DMS53 treated with DMSO at 0.1 percent for 48 hours (cell line): Measurements from ENCODE around the gene CFAP221.
A peak's percentile ranks its signal among the peaks of the same experiment; 100 is the strongest.

Experiments
- DNase-seq: peaks from one replicate; lab custom pipeline; 2025; ENCODE audit not compliant: unreplicated experiment; lab: John Stamatoyannopoulos, UW

Gene CFAP221

DNA sequence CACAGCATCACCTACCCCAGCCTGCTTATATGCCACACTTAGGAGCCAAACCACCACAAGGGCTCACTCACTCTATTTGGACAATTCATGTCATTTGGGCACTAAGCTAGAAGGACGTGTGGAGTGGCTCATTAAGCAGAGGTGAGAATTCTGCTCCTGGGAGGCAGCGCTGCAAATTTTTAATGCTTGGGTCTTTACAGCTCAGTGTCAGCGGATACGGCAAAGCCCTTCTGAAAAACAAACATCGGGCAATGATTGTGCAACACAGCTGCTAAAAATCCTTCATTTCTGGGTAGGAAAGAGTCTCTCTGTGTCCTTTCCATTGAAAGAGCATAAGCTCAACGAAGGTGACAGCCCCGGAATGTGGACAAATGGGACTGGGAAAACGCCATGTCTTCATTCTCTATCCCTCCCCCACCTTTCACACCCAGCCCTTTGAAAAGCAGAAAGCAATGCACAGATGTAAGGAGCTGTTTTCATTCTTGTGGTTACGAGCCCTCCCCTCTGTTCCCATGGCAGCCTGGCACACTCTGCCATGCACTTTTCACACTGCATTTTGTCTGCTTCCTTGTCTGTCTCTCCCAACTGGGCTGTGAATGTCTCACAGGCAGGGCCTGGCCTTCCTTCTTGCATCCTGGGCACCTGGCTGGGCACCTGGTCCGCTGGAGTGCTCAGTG, 150.7 kb downstream of the CFAP221 start:
- DNase-seq = peak; percentile 17

DNA sequence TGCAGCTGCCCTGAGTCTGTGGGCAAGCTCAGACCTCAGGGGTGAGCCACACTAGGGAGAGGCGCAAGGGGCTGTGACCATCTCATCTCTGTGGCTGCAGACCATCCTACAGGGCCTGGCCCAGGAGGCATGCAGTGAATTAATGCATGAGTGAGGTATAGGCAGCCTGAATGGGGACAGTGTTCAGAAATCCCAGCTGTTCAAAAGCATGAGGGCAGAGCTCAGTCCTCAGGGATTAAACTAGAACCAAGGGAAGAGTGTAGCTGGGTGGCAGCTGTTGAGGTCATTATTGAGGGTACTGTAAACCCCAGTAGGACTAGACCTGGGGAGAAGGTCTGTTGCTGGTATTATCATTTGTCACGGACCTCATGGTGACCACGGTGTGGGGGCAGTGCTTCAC, 151.8 kb downstream of the CFAP221 start:
- no peak for DNase-seq

DNA sequence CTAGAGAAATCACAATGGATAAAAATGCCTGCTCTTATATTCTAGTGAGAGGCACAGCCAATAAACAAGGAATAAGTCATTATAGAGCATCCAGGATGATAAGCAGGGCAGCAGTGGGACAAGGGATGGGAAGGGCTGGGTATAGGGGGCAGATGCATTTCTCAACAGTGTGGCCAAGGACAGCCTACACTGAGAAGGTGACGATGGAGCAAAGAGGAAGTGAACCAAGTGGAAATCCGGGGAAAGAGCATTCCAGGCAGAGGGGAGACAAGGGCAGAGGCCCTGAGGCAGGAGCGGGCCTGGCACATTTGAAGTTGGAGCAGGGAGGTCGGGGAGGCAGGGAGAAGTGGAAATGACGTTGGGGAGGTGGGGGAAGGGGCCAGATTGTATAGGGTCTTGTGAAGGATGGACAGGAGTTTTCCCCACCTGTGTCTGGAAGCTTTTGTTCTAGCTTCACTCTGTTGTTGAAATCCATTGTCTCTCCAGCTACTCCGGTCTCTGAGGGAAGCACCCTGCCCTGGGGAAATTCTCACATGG, 152.3 kb downstream of the CFAP221 start:
- DNase-seq = no peak

DNA sequence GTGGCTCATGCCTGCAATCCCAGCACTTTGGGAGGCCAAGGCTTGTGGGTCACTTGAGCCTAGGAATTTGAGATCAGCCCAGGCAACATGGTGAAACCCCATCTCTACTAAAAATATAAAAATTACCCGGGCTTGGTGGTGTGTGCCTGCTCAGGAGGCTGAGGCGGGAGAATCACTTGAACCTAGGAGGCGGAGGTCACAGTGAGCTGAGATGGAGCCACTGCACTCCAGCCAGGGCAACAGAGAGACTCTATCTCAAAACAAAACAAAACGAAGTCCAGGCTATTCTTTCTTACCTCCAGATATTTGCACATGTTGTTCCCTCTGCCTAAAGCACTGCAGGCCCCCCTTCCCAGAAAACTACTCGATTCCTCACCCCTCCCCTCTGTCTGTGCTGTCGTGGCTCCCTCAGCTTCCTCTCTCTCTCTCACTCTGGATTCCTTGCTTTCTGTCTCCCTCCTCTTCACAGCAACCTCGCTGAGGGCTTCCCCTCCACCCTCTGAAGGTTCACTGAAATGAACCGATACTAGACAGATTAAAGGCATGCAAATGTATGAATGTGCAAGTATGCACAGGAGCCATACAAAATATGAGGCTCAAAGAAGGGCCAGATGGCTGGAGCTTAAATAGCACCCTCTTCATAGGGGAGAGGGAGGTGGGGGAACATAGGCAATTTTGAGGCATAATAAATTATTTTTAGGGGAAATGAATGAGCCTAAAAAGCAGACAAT, 153.2 kb downstream of the CFAP221 start:
- no peak for DNase-seq

DNA sequence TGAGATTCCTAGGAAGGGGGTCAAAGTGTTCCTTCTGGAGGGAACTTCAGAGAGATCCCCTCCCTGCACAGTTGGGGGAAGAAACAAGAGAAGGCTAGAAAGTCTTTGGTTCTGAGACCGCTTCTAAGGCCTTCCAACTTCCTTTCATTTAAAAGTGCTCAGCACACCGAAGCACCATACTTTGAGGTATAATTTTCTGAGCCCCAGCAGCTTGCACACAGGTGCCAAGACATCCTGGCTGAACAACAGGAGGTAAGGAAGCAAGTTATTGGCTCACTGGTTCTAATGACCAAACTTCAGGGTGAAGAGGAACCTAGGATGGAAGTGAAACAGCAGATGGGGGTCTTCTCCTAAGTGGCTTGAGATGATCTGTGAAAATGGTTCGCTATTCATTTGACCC, 154.0 kb downstream of the CFAP221 start:
- DNase-seq = no peak

DNA sequence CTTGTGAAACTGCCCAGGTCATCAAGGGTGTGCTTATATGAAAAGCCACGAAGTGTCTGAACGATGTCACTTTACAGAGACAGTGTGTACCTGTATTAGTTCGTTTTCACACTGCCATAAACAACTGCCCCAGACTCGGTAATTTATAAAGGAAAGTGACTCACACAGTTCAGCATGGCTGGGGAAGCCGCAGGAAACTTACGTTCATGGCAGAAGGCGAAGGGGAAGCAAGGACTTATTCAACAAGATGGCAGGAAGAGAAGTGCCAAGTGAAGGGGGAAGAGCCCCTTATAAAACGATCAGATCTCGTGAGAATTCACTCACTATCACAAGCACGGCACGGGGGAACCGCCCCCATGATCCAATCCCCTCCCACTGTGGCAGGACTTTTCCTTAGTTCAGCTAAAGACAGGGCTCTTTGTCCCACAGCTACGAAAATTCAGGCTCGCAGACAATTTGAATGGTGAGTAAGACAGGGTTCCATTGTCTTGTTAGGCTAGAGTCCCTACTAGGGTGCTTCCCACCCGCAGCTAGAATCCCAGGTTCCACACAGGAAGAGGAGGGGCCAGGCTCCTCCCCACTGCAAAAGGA, 154.9 kb downstream of the CFAP221 start:
- DNase-seq = no peak

DNA sequence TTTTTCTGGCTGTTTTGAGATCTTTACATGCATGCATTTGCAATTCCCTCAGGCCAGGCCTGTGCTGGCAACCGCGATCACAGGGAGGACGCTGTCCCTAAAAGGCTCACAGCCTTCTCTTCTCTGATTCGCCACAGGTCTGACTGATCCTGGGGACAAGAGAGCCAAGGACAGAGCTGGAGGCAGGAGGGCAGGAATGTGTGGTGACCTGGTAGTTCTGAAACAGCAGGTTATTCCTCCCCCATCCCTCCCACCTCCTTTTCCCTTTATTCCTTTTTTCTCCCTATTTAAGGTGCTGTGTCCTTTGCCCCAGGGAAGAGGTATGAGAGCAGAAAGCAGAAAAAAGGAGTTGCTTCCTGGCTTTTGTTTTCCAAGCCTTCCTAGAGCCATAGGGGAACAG, 156.6 kb downstream of the CFAP221 start:
- no peak for DNase-seq

DNA sequence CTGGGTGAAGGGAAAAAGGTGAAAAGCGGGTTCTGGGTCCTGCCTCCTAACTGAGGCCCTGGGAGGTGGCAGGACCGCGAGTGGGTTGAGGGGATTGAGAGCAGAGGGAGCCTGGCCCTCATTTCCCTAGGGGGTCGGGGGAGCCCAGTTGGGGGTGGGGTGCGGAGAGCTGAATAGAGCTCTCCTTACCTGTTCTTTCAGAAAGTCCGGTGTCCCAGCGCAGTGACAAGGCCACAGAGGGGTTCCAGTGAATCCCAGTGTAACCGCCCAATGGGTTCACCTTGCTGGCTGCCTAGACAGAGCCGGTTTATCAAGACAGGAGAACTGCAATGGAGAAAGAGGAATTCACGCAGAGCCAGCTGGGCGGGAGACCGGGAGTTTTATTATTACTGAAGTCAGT, 157.1 kb downstream of the CFAP221 start:
- DNase-seq = no peak

DNA sequence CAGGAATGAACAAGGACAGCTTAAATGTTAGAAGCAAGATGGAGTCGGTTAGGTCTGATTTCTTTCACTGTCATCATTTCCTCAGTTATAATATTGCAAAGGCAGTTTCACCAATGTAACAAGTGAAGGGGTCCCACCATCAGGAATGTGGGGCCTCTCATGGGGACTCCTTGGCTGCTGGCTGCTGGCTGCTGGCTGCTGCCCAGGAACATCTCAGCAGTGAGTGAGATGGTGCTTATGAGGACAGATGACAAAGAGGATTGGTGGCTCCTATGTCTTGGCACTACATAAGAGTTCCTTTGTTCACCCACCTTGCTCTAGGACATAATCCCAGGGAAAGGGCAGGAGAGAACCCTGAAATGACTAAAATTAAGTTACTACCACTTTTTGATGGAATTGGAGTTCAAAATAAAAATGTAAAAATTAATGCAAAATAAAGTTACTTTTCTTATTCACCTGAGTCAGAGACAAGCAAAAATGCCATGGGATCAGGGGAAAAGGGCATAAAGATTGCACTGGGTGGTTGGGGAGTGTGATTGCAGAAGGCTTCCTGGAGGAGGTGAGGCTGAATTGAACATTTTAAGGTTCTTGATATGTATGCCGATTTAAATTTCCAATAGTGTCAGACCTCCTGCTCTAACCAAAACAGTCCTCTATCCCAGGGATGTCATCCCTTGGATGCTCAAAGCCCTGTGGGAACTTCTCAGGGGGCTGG, 158.1 kb downstream of the CFAP221 start:
- no peak for DNase-seq

DNA sequence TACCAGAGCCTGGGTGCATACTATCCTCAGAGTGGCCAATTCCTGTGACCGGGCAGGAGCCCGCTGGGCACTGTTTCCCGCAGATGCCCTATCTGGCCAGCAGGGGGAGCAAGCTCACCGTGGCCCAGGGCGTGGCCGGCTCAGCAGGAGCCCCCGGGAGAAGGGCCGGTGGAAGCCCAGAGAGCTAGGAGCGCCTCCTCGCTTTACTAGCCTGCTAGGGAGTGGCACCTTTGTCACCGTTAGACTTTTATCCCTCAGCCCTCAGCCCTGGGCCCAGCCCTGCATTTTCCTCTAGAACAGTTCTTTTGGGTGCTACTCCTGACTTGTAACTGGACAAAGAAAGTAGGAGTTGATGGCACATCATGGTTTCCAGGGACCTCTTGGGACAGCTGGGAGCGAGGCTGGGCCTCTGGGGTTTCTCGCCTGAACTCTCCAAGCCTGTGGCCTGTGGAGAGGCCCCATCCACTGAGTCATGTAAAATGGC, 158.7 kb downstream of the CFAP221 start:
- DNase-seq = peak; percentile 71

DNA sequence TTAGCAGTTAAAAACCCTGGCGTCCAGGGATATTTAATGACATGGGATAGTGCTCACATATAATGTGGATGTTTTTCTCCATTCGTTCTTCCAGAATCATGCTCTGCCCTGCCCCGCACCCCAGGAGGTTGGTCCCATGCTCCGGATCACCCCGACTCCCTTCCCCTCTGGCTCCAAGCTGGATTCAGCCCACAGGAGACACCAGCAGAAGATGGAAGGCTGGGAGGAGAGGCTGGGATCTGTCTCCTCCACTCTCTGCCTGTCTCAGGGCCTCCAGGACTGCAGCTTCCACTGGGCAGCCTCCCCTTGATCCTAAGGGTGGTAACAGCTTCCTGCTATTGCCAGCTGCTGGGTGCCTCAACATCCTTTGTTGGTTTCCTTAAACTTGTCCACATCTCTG, 159.3 kb downstream of the CFAP221 start:
- no peak for DNase-seq

DNA sequence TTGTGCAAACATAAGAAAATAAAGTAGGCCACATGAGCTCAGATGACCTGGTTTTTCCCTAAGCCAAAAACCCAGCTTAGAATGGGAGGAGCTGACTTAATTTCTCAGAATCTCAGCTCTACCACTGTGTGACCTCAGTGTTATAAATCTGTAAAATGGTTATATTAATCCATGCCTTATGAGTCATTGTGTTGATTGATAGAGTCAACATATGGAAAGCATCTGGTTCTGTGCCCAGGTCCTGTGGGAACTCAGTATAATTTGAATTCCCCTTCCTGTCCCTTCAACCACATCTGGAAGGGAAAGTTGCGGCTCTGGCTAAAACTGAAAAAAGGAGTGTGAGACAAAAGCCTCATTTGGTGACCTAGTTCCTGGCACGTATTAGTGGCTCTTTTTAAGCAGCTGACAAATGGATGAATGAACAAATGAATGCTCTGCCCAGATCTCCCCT, 160.4 kb downstream of the CFAP221 start:
- no peak for DNase-seq

DNA sequence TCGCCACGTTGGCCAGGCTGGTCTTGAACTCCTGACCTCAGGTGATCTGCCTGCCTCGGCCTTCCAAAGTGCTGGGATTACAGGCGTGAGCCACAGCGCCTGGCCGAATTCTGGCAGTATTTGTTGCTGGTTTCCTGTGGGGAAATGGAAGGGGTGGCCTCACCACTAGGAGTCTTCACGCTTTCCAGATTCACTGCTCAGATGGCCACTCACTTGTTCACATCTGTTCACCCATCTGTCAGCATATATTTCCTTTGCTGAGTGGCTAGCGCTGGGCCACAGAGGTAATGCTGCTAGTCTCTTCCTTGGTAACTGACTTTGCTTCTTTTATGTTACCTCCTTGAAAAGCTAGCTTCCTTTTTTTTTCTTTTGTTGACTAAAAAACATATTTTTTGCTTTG, 162.0 kb downstream of the CFAP221 start:
- no peak for DNase-seq
